K562 (cell line): Measurements from ENCODE around the gene CSKMT. TPM values are rescaled to one million over a fixed set of nuclear protein-coding genes. Genes with fewer than 3 reads are reported as not detected.

Experiments used
- CREB1 ChIP-seq, 2 experiments: sonication (generic) in 1 of 2; formaldehyde crosslinking in 1 of 2; IDR thresholded peaks; 2 replicates each; pipeline versions ENCODE4 v1.6.1 to v1.8.0; 2012 to 2022; ENCODE audit warnings: inconsistent platforms in 1 of 2, mild to moderate bottlenecking in 1 of 2, missing genetic modification reagents in 1 of 2, moderate library complexity in 1 of 2
- CSDE1 ChIP-seq, 2 experiments: fragments of 450-650 bp; IDR thresholded peaks; 2 replicates each; pipeline ENCODE4 v1.6.1; 2016; ENCODE audit warnings: mild to moderate bottlenecking in 1 of 2
- DACH1 ChIP-seq: fragments of 450-650 bp; IDR thresholded peaks from 2 replicates; pipeline ENCODE4 v1.6.1; 2018; ENCODE audit not compliant: partially characterized antibody
- ERF ChIP-seq: fragments of 450-650 bp; formaldehyde crosslinking; IDR thresholded peaks from 2 replicates; pipeline ENCODE4 v1.4.0; 2020; ENCODE audit warnings: mild to moderate bottlenecking, mixed read lengths
- ETV1 ChIP-seq: fragments of 450-650 bp; conservative IDR thresholded peaks from 2 replicates; pipeline ENCODE4 v1.6.1; 2016; ENCODE audit warnings: missing genetic modification characterization, control low read depth, low read depth, missing compliant biosample characterization
- ETV5 ChIP-seq: sonication (generic); formaldehyde crosslinking; IDR thresholded peaks from 2 replicates; pipeline ENCODE4 v1.4.0; 2020; ENCODE audit warnings: low read depth, mild to moderate bottlenecking, missing genetic modification reagents
- HMGN3 ChIP-seq: IDR thresholded peaks from 2 replicates; pipeline ENCODE4 v1.6.1; 2011; ENCODE audit warnings: borderline replicate concordance, low read depth, mild to moderate bottlenecking, mixed read lengths, low read length; ENCODE audit not compliant: insufficient read length; ENCODE audit errors: extremely low read depth
- JUN ChIP-seq, 2 experiments: sonication (generic) in 1 of 2; formaldehyde crosslinking in 1 of 2; IDR thresholded peaks; 2 replicates each; pipeline versions ENCODE4 v1.6.1 to v1.8.0; 2012 to 2022; ENCODE audit warnings: borderline replicate concordance in 2 of 2, mild to moderate bottlenecking in 2 of 2, improper control_type of control experiment in 1 of 2, low read depth in 1 of 2, low read length in 1 of 2, missing genetic modification reagents in 1 of 2
- MEF2D ChIP-seq: conservative IDR thresholded peaks from 2 replicates; pipeline ENCODE4 v1.6.1; 2016; ENCODE audit warnings: low read depth, missing genetic modification characterization, missing compliant biosample characterization
- MXI1 ChIP-seq: IDR thresholded peaks from 2 replicates; pipeline ENCODE4 v1.6.1; 2011; ENCODE audit warnings: low read depth, mild to moderate bottlenecking, improper control_type of control experiment, low read length
- RBBP5 ChIP-seq: fragments of 200-600 bp; sonication (generic); IDR thresholded peaks from 2 replicates; pipeline ENCODE4 v1.6.1; 2012; ENCODE audit warnings: borderline replicate concordance, mild to moderate bottlenecking, low read length, control low read depth, inconsistent platforms; ENCODE audit not compliant: insufficient read depth, poor library complexity, severe bottlenecking
- RBFOX2 ChIP-seq: fragments of 200-400 bp; formaldehyde crosslinking; IDR thresholded peaks from 2 replicates; pipeline ENCODE4 v1.6.1; 2017; ENCODE audit warnings: low read depth, mild to moderate bottlenecking, low read length, moderate library complexity
- SMAD2 ChIP-seq: fragments of 150-350 bp; IDR thresholded peaks from 2 replicates; pipeline ENCODE4 v1.6.1; 2014; ENCODE audit warnings: low read depth, mild to moderate bottlenecking, low read length
- SOX6 ChIP-seq: fragments of 450-650 bp; IDR thresholded peaks from 2 replicates; pipeline ENCODE4 v1.6.1; 2014; ENCODE audit warnings: mild to moderate bottlenecking
- TAF15 ChIP-seq: fragments of 200-400 bp; formaldehyde crosslinking; IDR thresholded peaks from 2 replicates; pipeline ENCODE4 v1.6.1; 2017; ENCODE audit warnings: mild to moderate bottlenecking, low read depth, low read length, moderate library complexity
- XRCC5 ChIP-seq: fragments of 200-400 bp; formaldehyde crosslinking; IDR thresholded peaks from 2 replicates; pipeline ENCODE4 v1.6.1; 2017; ENCODE audit warnings: low read depth, mild to moderate bottlenecking, low read length
- ZC3H11A ChIP-seq: IDR thresholded peaks from 2 replicates; pipeline ENCODE4 v1.6.1; 2012; ENCODE audit warnings: low read depth, low read length, improper control_type of control experiment
- ZNF121 ChIP-seq: sonication (generic); formaldehyde crosslinking; conservative IDR thresholded peaks from 2 replicates; pipeline ENCODE4 v1.8.0; 2022; ENCODE audit warnings: missing genetic modification reagents
- ZNF143 ChIP-seq: sonication (generic); formaldehyde crosslinking; IDR thresholded peaks from 2 replicates; pipeline ENCODE4 v1.9.0; 2022; ENCODE audit warnings: mild to moderate bottlenecking, missing genetic modification reagents
- ZNF324 ChIP-seq: fragments of 250-450 bp; sonication (Bioruptor Pico); IDR thresholded peaks from 2 replicates; pipeline ENCODE4 v1.4.0; 2020; ENCODE audit warnings: mild to moderate bottlenecking
- ZNF780A ChIP-seq: fragments of 250-450 bp; sonication (Bioruptor Pico); IDR thresholded peaks from 2 replicates; pipeline ENCODE4 v1.5.0; 2021; ENCODE audit warnings: mild to moderate bottlenecking
- polyA plus RNA-seq, 8 experiments: library from polyadenylated mRNA; depleted of rRNA in 4 of 8; stranded (reverse) in 5 of 8; unstranded in 3 of 8; fragments of >200 nt; fragmentation: Nextera tagmentation in 2 of 8; fragmentation: Illumina TruSeq in 1 of 8; extraction: Ambion mirVana in 2 of 8; extraction: Trizol in 1 of 8; gene quantifications; 2 replicates each; pipeline versions ENCODE4 v1.2.1 to v1.2.3, GENCODE V29; 2011 to 2014; ENCODE audit warnings: inconsistent platforms in 1 of 8, missing spikeins in 1 of 8
- total RNA-seq, 7 experiments: library from RNA; depleted of rRNA in 6 of 7; stranded (reverse); fragments of >200 nt in 6 of 7; fragmentation: Illumina TruSeq in 2 of 7; extraction: Trizol in 2 of 7; gene quantifications; 2 replicates each; pipeline versions ENCODE4 v1.2.1 to v1.2.3, GENCODE V29; 2011 to 2021; ENCODE audit warnings: low replicate concordance in 1 of 7
- TF ChIP-seq, protein P1 (sequence below): sonication (generic); formaldehyde crosslinking; IDR thresholded peaks from 2 replicates; pipeline ENCODE4 v1.9.0; 2022; ENCODE audit warnings: mild to moderate bottlenecking, missing genetic modification reagents
- TF ChIP-seq, protein P2 (sequence below), 2 experiments: fragments of 450-650 bp; conservative IDR thresholded peaks; 2 replicates each; pipeline ENCODE4 v1.6.1; 2017; ENCODE audit warnings: mild to moderate bottlenecking in 2 of 2, moderate library complexity in 2 of 2

CSKMT gene
- total and polyA plus RNA-seq, 9 of the 15 experiments (the other 6 are each of a cell fraction or from before 2014, with no cell fraction given), result 10.3 to 108 (median 27.2) TPM

DNA sequence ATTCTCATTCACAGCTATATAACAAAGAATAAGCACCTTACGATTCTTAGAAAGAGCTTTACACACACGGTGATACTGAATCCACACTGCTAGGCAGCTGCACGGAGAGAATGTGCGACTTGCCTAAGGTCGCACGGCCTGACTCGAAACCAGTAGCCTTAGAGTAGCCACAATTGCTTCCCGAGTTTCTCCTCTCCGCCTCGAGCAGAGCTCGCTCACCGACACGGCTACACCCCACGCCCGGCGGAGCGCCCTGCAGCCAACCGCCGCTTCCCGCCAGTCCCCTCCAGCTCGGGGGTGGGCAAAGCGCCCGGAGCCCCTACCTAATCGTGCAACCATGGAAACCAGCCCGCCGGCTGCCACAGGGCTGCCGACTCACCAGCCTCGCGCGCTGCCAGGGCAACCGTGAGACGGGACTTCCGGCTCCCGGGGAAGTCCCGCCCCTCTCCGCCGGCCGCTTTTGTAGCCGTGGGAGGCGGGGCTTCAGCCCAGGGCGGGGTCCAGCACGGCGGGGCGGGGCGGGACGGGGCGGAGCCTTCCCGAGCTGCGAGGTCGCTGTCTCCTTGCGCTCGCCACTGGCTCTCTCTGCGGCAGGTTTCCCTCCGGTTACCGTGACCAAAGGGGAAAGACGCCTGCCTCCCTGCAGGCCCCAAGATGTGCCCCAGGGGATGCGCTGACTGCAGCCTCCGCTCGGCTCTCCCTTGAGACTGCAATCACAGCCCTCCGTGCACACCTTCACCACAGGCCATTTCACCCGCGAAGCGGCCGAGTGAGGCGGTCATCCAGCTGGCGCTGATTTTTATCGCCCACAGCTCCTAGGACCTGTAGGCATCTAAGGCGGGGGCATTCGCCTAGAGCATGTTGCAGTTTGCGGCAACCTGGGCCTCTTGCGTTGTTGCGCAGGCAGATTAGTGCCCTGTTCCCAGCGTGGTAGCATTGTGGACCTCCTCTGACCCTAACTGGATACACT, 41.1 kb downstream of the CSKMT start (continued):
- no peak for TF ChIP-seq ZC3H11A
- 0 out of 2 replicates have a peak, but pooled peaks have one; percentile 23 for TF ChIP-seq ZNF780A
- peak; percentile 83 for TF ChIP-seq MXI1
- TF ChIP-seq DACH1, result peak; percentile 57
- no peak for TF ChIP-seq SOX6
- TF ChIP-seq CSDE1 (IDR thresholded peaks at IDR 0.05), result peak in 1 of 2 experiments; percentile 41; a peak in 1 of 4 replicates
- TF ChIP-seq ETV5, result peak; percentile 40; the same call in 1 of the 2 replicates
- 0 out of 2 replicates have a peak, but pooled peaks have one; percentile 33 for TF ChIP-seq ZNF143 (CRISPR knock-in tag)
- TF ChIP-seq RBFOX2, result peak; percentile 69
- TF ChIP-seq MEF2D (tag), result no peak
- peak; percentile 64 for TF ChIP-seq RBBP5
- TF ChIP-seq CREB1 (IDR thresholded peaks at IDR 0.05), result peak; percentile 22; the same call in 1 of the 2 replicates
- TF ChIP-seq CREB1 (CRISPR knock-in tag; IDR thresholded peaks at IDR 0.05), result no peak
- TF ChIP-seq ETV1 (tag), result 0 out of 2 replicates have a peak, but pooled peaks have one; percentile 47
- no peak for TF ChIP-seq TAF15
- no peak for TF ChIP-seq XRCC5
- TF ChIP-seq SMAD2, result no peak
- TF ChIP-seq, protein P1, sequence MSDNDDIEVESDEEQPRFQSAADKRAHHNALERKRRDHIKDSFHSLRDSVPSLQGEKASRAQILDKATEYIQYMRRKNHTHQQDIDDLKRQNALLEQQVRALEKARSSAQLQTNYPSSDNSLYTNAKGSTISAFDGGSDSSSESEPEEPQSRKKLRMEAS (CRISPR knock-in tag), result peak; percentile 46
- TF ChIP-seq JUN (IDR thresholded peaks at IDR 0.05; ENCODE audit: borderline replicate concordance, low read depth, low read length), result no peak
- peak; percentile 87; the same call in 1 of the 2 replicates for TF ChIP-seq JUN (CRISPR knock-in tag; IDR thresholded peaks at IDR 0.05; ENCODE audit: borderline replicate concordance)
- TF ChIP-seq, protein P2, sequence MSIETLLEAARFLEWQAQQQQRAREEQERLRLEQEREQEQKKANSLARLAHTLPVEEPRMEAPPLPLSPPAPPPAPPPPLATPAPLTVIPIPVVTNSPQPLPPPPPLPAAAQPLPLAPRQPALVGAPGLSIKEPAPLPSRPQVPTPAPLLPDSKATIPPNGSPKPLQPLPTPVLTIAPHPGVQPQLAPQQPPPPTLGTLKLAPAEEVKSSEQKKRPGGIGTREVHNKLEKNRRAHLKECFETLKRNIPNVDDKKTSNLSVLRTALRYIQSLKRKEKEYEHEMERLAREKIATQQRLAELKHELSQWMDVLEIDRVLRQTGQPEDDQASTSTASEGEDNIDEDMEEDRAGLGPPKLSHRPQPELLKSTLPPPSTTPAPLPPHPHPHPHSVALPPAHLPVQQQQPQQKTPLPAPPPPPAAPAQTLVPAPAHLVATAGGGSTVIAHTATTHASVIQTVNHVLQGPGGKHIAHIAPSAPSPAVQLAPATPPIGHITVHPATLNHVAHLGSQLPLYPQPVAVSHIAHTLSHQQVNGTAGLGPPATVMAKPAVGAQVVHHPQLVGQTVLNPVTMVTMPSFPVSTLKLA (conservative IDR thresholded peaks at IDR 0.05), result peak in 1 of 2 experiments; percentile 75; a peak in 3 of 4 replicates
- no peak for TF ChIP-seq ZNF121
- TF ChIP-seq HMGN3, result peak; percentile 67
- peak; percentile 71; the same call in 1 of the 2 replicates for TF ChIP-seq ERF
- no peak for TF ChIP-seq ZNF324
